Middle frontal gyrus (tissue), 1 donor: Measurements from ENCODE around the gene APLN.

Experiments used
- DNase-seq: peaks from one replicate; pipeline ENCODE4 v3.0.0-alpha.2; 2015; ENCODE audit warnings: low spot score; ENCODE audit errors: extremely low spot score

Gene APLN

GRCh38 chrX:129599499-129599898, 55.3 kb downstream of the APLN start:
- DNase-seq: no peak

GRCh38 chrX:129597905-129598304, 56.9 kb downstream of the APLN start:
- DNase-seq: no peak

- no peak for DNase-seq
These were observed 58.7 kb downstream of the APLN start for GRCh38 chrX:129596077-129596476.
